ENCODE results near the gene C2CD2. TPM values are rescaled to one million over a fixed set of nuclear protein-coding genes. Genes with fewer than 3 reads are reported as not detected.

Gene C2CD2
- total RNA-seq, 6 donors from 2014 or later = 9.6 to 34.6 (median 22.0) TPM

GRCh38 chr21:41861255-41861654 is 92.6 kb downstream of the C2CD2 start:
- ATAC-seq (ENCODE audit: low FRiP score in 2 of 2) (no peak), DNase-seq (no peak)
- H3K27ac ChIP-seq = no peak overlapping the region
- no peak overlapping the region for H3K4me3 ChIP-seq
- H3K36me3 ChIP-seq = peaks cover 3 to 32% (median 19%) of the 10 kb centered on the region in 4 donors
- WGBS, 2 donors = 66 to 90% methylated on average over 4 of the region's 4 CpGs
- H3K4me1 ChIP-seq = peaks cover 0 to 9% (median 1%) of the 10 kb centered on the region in 4 donors
- TF ChIP-seq POLR2A (IDR thresholded peaks at IDR 0.05) (no peak), EP300 (IDR thresholded peaks at IDR 0.05) (no peak), CTCF (IDR thresholded peaks at IDR 0.05) (no peak), POLR2AphosphoS5 (IDR thresholded peaks at IDR 0.05) (no peak)
- no peaks in the 10 kb centered on the region for H3K9me3 ChIP-seq
- no peaks in the 10 kb centered on the region for H3K27me3 ChIP-seq

- H3K27ac ChIP-seq = no peak overlapping the region
- no peak for TF ChIP-seq CTCF (IDR thresholded peaks at IDR 0.05)
- TF ChIP-seq POLR2A (IDR thresholded peaks at IDR 0.05) = no peak
- no peak for TF ChIP-seq EP300 (IDR thresholded peaks at IDR 0.05)
- no peak for TF ChIP-seq POLR2AphosphoS5 (IDR thresholded peaks at IDR 0.05)
- no peaks in the 10 kb centered on the region for H3K27me3 ChIP-seq
- H3K4me3 ChIP-seq = no peak overlapping the region
- no peak for DNase-seq
- H3K36me3 ChIP-seq = peaks cover 3 to 44% (median 28%) of the 10 kb centered on the region in 4 donors
- 93 to 94% methylated on average over 21 to 23 of the region's 23 CpGs for WGBS, 2 donors
- ATAC-seq (ENCODE audit: low FRiP score in 2 of 2) = peak in 1 of 2 donors; percentile 19
- no peaks in the 10 kb centered on the region for H3K9me3 ChIP-seq
- no peaks in the 10 kb centered on the region for H3K4me1 ChIP-seq
These were observed 94.4 kb downstream of the C2CD2 start for GRCh38 chr21:41859297-41859980.

- Histone ChIP-seq H3K27me3 (no peaks in the 10 kb centered on the region), H3K4me3 (no peak overlapping the region), H3K4me1 (no peaks in the 10 kb centered on the region), H3K36me3 (peaks cover 3 to 51% (median 32%) of the 10 kb centered on the region in 4 donors), H3K9me3 (no peaks in the 10 kb centered on the region), H3K27ac (no peak overlapping the region)
- 88 to 92% methylated on average over 13 to 19 of the region's 27 CpGs for WGBS, 2 donors
- ATAC-seq (ENCODE audit: low FRiP score in 2 of 2) (no peak), DNase-seq (no peak)
- no peak for TF ChIP-seq POLR2AphosphoS5 (IDR thresholded peaks at IDR 0.05)
- no peak for TF ChIP-seq CTCF (IDR thresholded peaks at IDR 0.05)
- no peak for TF ChIP-seq POLR2A (IDR thresholded peaks at IDR 0.05)
- TF ChIP-seq EP300 (IDR thresholded peaks at IDR 0.05) = no peak
These were observed 95.1 kb downstream of the C2CD2 start for GRCh38 chr21:41858466-41859296.

- Histone ChIP-seq H3K36me3 (peaks cover 3 to 60% (median 34%) of the 10 kb centered on the region in 4 donors), H3K27ac (no peak overlapping the region), H3K9me3 (no peaks in the 10 kb centered on the region), H3K27me3 (no peaks in the 10 kb centered on the region), H3K4me3 (no peak overlapping the region), H3K4me1 (no peaks in the 10 kb centered on the region)
- ATAC-seq (ENCODE audit: low FRiP score in 2 of 2) (no peak), DNase-seq (no peak)
- 93 to 97% methylated on average over 13 to 14 of the region's 14 CpGs for WGBS, 2 donors
- TF ChIP-seq POLR2AphosphoS5 (IDR thresholded peaks at IDR 0.05) (no peak), CTCF (IDR thresholded peaks at IDR 0.05) (no peak), POLR2A (IDR thresholded peaks at IDR 0.05) (no peak), EP300 (IDR thresholded peaks at IDR 0.05) (no peak)
These were observed 96.0 kb downstream of the C2CD2 start for GRCh38 chr21:41857771-41858300.
